Measurements from ENCODE around the gene GHRH.

DNA sequence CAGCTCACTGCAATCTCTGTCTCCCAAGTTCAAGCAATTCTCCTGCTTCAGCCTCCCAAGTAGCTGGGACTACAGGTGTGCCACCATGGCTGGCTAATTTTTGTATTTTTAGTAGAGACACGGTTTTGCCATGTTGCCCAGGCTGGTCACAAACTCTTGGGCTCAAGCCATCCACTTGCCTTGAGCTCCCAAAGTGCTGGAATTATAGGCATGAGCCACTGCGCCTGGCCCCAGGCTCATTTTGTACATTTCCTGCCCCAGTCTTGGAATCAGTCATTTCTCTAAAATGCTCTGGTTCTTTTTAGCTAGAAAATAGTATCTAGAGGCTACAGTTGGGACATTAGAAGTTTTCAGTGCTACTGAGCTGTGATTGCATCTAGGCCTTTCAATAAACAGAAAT lies 41.4 kb upstream of the GHRH start:
- TF ChIP-seq EP300 (IDR thresholded peaks at IDR 0.05; ENCODE audit: borderline replicate concordance) (no peak), YY1 (IDR thresholded peaks at IDR 0.05; ENCODE audit: low read depth) (no peak), ZBTB7A (IDR thresholded peaks at IDR 0.05; ENCODE audit: low read depth) (no peak)
- TF ChIP-seq, protein P1, sequence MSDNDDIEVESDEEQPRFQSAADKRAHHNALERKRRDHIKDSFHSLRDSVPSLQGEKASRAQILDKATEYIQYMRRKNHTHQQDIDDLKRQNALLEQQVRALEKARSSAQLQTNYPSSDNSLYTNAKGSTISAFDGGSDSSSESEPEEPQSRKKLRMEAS (IDR thresholded peaks at IDR 0.05) = no peak
